WTC11 (cell line): ENCODE measurements around the gene SFI1.

Source experiments
- ATF1 ChIP-seq: sonication (generic); formaldehyde crosslinking; IDR thresholded peaks from 2 replicates; pipeline ENCODE4 v1.8.1; 2023; ENCODE audit warnings: mild to moderate bottlenecking, moderate library complexity, missing genetic modification reagents
- ATF2 ChIP-seq: sonication (generic); formaldehyde crosslinking; IDR thresholded peaks from 2 replicates; pipeline ENCODE4 v1.8.1; 2022; ENCODE audit warnings: low read depth, missing genetic modification reagents, borderline replicate concordance
- ATF3 ChIP-seq: sonication (generic); formaldehyde crosslinking; conservative IDR thresholded peaks from 2 replicates; pipeline ENCODE4 v1.8.1; 2022; ENCODE audit warnings: mild to moderate bottlenecking, missing genetic modification reagents
- CTCF ChIP-seq: fragments of 200-600 bp; IDR thresholded peaks from 2 replicates; pipeline ENCODE4 v1.8.0; 2022; ENCODE audit warnings: antibody characterized with exemption
- GABPB1 ChIP-seq: sonication (generic); formaldehyde crosslinking; IDR thresholded peaks from 2 replicates; pipeline ENCODE4 v1.8.1; 2023; ENCODE audit warnings: mild to moderate bottlenecking, missing genetic modification reagents
- NR3C1 ChIP-seq: sonication (generic); formaldehyde crosslinking; conservative IDR thresholded peaks from 2 replicates; pipeline ENCODE4 v1.8.1; 2023; ENCODE audit warnings: low read depth, mild to moderate bottlenecking, missing genetic modification reagents
- PRDM15 ChIP-seq: sonication (generic); formaldehyde crosslinking; IDR thresholded peaks from 2 replicates; pipeline ENCODE4 v1.8.0; 2022; ENCODE audit warnings: missing genetic modification reagents
- SOX15 ChIP-seq: fragments of 250-450 bp; sonication (Bioruptor Pico); IDR thresholded peaks from 2 replicates; pipeline ENCODE4 v1.9.0; 2021; ENCODE audit warnings: mild to moderate bottlenecking
- SP1 ChIP-seq: sonication (generic); formaldehyde crosslinking; conservative IDR thresholded peaks from 2 replicates; pipeline ENCODE4 v1.8.1; 2022; ENCODE audit warnings: missing genetic modification reagents
- ZBTB43 ChIP-seq: sonication (generic); formaldehyde crosslinking; IDR thresholded peaks from 2 replicates; pipeline ENCODE4 v1.8.1; 2023; ENCODE audit warnings: mild to moderate bottlenecking, missing genetic modification reagents
- ZNF232 ChIP-seq: sonication (generic); formaldehyde crosslinking; IDR thresholded peaks from 2 replicates; pipeline ENCODE4 v1.8.0; 2022; ENCODE audit warnings: mild to moderate bottlenecking, missing genetic modification reagents
- ZNF317 ChIP-seq: sonication (generic); formaldehyde crosslinking; IDR thresholded peaks from 2 replicates; pipeline ENCODE4 v1.8.1; 2023; ENCODE audit warnings: low read depth, mild to moderate bottlenecking, moderate library complexity, missing genetic modification reagents, borderline replicate concordance
- ZNF416 ChIP-seq: fragments of 250-450 bp; sonication (Bioruptor Pico); IDR thresholded peaks from 2 replicates; pipeline ENCODE4 v1.9.0; 2021; ENCODE audit warnings: mild to moderate bottlenecking, inconsistent platforms

- TF ChIP-seq CTCF: no peak
- no peak for TF ChIP-seq ZNF317 (CRISPR knock-in tag)
- TF ChIP-seq GABPB1 (CRISPR knock-in tag): no peak
- no peak for TF ChIP-seq SOX15 (CRISPR knock-in tag)
- no peak for TF ChIP-seq ATF1 (CRISPR knock-in tag)
- no peak for TF ChIP-seq ZBTB43 (CRISPR knock-in tag)
- TF ChIP-seq PRDM15 (CRISPR knock-in tag): no peak
- TF ChIP-seq SP1: no peak
- TF ChIP-seq ZNF416: no peak
- TF ChIP-seq ATF3 (CRISPR knock-in tag): no peak
- TF ChIP-seq ZNF232 (CRISPR knock-in tag): no peak
- no peak for TF ChIP-seq ATF2 (CRISPR knock-in tag)
- TF ChIP-seq NR3C1 (CRISPR knock-in tag): no peak
Observed at GRCh38 chr22:31662668-31663037, 166.3 kb downstream of the SFI1 start.
